BE2C (cell line): ENCODE results near the gene GRIA3.

Experiments
- DNase-seq: peaks from one replicate; pipeline ENCODE4 v3.0.0-alpha.2; 2020
- H3K27me3 ChIP-seq: fragments of 250-450 bp; sonication (Bioruptor Pico); 2 replicates; pipeline ENCODE4 v1.5.1; 2020; ENCODE audit warnings: mild to moderate bottlenecking
- H3K36me3 ChIP-seq: fragments of 250-450 bp; sonication (Bioruptor Pico); 2 replicates; pipeline ENCODE4 v1.5.1; 2020; ENCODE audit warnings: mild to moderate bottlenecking
- H3K4me1 ChIP-seq: fragments of 250-450 bp; sonication (Bioruptor Pico); 2 replicates; pipeline ENCODE4 v1.5.1; 2020
- H3K4me3 ChIP-seq: 2 replicates; pipeline ENCODE4 v1.5.1; 2011; ENCODE audit warnings: low read depth, low read length
- H3K9me3 ChIP-seq: fragments of 250-450 bp; sonication (Bioruptor Pico); 2 replicates; pipeline ENCODE4 v1.5.1; 2020
- TF ChIP-seq, protein P1 (sequence below): IDR thresholded peaks from 2 replicates; pipeline ENCODE4 v1.5.1; 2012; ENCODE audit warnings: mild to moderate bottlenecking, low read depth, low read length

GRIA3 gene

DNA sequence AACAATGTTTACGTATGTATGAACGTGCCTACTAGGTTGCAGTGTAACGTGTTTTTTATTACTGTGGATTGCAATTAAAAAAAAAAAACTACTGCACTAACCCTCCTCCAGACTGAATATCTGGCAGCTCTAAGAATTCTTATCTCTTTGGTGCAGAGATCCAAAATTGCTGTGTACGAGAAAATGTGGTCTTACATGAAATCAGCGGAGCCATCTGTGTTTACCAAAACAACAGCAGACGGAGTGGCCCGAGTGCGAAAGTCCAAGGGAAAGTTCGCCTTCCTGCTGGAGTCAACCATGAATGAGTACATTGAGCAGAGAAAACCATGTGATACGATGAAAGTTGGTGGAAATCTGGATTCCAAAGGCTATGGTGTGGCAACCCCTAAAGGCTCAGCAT, 280.6 kb downstream of the GRIA3 start:
- H3K27me3 ChIP-seq: no peaks in the 10 kb centered on the region
- no peak for DNase-seq
- no peaks in the 10 kb centered on the region for H3K36me3 ChIP-seq
- TF ChIP-seq, protein P1, sequence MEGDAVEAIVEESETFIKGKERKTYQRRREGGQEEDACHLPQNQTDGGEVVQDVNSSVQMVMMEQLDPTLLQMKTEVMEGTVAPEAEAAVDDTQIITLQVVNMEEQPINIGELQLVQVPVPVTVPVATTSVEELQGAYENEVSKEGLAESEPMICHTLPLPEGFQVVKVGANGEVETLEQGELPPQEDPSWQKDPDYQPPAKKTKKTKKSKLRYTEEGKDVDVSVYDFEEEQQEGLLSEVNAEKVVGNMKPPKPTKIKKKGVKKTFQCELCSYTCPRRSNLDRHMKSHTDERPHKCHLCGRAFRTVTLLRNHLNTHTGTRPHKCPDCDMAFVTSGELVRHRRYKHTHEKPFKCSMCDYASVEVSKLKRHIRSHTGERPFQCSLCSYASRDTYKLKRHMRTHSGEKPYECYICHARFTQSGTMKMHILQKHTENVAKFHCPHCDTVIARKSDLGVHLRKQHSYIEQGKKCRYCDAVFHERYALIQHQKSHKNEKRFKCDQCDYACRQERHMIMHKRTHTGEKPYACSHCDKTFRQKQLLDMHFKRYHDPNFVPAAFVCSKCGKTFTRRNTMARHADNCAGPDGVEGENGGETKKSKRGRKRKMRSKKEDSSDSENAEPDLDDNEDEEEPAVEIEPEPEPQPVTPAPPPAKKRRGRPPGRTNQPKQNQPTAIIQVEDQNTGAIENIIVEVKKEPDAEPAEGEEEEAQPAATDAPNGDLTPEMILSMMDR: no peak
- no peaks in the 10 kb centered on the region for H3K9me3 ChIP-seq
- no peak overlapping the region for H3K4me3 ChIP-seq
- no peaks in the 10 kb centered on the region for H3K4me1 ChIP-seq

DNA sequence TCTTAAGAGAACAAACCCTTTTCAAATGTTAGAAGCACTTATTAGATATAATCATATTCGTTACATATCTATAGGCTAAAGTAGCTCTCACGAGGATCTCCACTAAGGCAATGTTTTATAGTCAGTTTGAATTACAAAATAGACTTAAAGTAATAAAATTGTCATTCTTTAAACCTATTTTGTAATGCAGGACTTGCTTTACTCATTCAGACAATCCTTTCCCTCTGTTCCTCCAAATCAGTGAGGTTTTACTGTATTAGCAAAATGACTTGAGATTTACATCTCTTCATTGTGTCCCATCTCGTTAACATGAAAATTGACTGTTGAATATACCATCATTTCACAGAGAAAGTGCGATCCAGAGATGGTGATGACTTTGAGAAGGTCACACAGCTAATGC, 284.4 kb downstream of the GRIA3 start:
- H3K27me3 ChIP-seq: no peaks in the 10 kb centered on the region
- H3K4me3 ChIP-seq: no peak overlapping the region
- TF ChIP-seq, protein P1: no peak
- no peaks in the 10 kb centered on the region for H3K36me3 ChIP-seq
- no peaks in the 10 kb centered on the region for H3K4me1 ChIP-seq
- no peaks in the 10 kb centered on the region for H3K9me3 ChIP-seq
- DNase-seq: no peak

DNA sequence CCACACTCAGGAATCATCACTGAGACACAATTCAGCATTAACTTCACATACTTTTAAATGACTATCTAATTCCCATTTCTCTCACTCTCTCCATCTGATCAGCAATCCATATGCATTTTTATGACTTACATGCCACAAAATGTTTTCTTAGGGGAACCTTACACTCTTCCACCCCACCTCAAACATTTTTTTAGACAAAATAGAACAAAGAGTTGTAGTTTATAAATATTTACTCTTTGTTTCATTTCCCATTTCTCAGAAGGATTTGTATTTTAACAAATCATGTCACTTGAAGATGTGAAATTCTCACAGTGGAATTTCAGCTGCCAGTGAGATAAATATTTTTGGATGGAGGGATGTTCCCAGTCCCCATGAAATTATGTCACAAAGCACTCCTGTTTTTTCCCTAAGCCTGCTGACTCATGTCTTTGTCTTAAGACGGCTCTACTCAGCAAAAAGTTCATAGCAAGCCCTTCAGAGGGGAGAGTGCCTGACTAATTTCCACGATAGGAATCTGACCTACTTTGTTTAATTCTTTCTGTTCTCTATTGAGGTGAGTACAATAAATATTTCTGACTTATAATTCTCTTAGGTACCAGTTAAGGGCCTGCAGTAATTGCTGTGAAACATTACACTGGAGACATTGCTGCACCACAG, 291.1 kb downstream of the GRIA3 start:
- TF ChIP-seq, protein P1: no peak
- no peak overlapping the region for H3K4me3 ChIP-seq
- H3K4me1 ChIP-seq: no peaks in the 10 kb centered on the region
- H3K36me3 ChIP-seq: no peaks in the 10 kb centered on the region
- DNase-seq: no peak
- H3K27me3 ChIP-seq: no peaks in the 10 kb centered on the region
- no peaks in the 10 kb centered on the region for H3K9me3 ChIP-seq

DNA sequence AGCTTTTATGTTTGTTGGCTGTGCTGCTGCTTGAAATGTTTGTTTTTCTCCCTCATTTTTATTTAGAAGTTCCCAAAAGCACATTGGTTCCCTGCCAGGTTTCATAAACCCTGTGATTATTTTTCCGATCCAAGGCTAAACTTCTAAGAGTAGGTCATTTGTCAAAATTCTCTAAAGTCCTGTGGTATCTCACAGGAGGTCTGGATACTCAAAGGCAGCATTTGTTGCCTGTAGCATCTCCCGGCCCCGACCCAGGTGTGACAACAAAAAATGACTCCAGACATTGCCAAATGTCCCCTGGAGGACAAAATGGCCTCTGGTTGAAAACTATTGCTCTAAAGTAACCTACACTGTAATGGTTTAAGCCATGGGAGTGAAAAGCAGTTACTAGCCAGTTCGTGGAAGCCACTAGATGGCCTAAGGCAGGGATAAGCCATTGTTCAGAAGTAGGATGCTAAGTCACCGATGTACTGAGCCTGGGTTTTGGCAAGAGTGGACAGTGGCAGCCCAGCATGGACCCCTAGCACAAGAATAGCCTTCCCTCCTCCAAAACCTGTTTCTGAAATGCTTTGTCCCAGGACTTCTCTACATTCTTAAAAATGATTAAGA, 292.6 kb downstream of the GRIA3 start:
- H3K36me3 ChIP-seq: no peaks in the 10 kb centered on the region
- no peaks in the 10 kb centered on the region for H3K9me3 ChIP-seq
- DNase-seq: no peak
- H3K4me1 ChIP-seq: no peaks in the 10 kb centered on the region
- TF ChIP-seq, protein P1: no peak
- H3K4me3 ChIP-seq: no peak overlapping the region
- no peaks in the 10 kb centered on the region for H3K27me3 ChIP-seq

DNA sequence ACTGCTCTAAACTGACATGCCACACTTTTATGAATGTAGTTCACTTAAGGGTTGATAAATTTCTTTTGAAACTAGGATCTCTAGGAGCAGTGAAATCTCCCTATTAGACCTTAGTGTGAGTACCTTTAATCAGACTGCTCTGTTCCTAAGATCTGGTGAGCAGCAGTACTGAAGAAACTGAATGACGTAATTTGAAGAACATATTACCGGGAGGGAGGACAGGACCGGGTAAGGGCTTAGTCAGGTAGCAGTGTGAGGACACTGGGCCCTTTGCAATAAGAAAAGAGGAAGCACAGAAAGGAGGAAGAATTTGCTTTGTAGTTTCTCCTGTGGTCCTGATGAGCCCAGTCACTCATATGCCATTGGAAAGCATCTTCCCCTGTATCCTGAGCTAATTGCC, 293.6 kb downstream of the GRIA3 start:
- Histone ChIP-seq H3K4me1 (no peaks in the 10 kb centered on the region), H3K4me3 (no peak overlapping the region), H3K27me3 (no peaks in the 10 kb centered on the region), H3K36me3 (no peaks in the 10 kb centered on the region), H3K9me3 (no peaks in the 10 kb centered on the region)
- no peak for DNase-seq
- TF ChIP-seq, protein P1: no peak
